Measurements from ENCODE around the gene APRT. TPM values are rescaled to one million over a fixed set of nuclear protein-coding genes. Genes with fewer than 3 reads are reported as not detected.

The APRT gene
- total and polyA plus RNA-seq, 9 of the 15 experiments (the other 6 are each of a cell fraction or from before 2014, with no cell fraction given): 41.7 to 409 (median 146) TPM

DNA sequence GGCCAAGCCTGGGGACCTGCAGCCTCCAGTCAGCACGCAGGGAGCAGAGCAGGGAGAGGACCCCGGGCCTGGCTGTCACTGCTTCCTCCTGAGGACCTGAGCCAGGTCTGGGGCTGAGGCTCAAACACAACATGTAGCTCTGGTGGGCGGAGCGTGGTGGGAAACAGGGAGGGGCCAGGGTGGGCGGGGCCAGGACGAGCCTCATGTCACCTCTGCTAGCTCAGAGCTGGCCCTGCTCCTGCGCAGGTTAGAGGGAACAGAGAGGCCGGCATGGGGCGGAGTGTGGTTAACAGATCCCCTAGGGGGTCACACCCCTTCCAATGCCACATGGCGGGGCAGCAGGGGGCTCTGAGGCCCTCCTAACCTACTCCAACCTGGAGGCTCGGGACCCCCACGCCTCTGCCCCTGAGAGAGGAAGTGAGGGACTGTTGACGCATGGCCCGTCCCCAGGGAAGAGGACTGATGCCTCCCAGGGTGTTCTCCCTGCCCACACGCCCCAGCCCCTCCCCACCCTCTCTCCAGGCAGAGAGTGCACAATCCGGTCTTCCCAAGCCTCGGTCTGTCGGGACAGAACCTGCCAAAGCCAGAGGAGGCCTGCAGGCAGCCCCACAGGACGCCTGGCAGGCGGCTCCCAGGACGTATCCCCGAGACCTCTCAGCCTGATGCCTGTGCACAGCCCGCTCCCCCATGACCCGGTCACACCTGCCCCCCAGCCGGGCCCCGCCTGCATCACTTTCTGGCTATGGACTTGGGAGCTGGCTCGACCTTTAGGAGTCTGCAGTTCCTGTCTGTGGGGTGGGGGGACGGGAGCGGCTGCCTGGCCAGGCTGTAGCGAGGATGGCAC lies 41.9 kb downstream of the APRT start (continued):
- TF ChIP-seq, protein P1, sequence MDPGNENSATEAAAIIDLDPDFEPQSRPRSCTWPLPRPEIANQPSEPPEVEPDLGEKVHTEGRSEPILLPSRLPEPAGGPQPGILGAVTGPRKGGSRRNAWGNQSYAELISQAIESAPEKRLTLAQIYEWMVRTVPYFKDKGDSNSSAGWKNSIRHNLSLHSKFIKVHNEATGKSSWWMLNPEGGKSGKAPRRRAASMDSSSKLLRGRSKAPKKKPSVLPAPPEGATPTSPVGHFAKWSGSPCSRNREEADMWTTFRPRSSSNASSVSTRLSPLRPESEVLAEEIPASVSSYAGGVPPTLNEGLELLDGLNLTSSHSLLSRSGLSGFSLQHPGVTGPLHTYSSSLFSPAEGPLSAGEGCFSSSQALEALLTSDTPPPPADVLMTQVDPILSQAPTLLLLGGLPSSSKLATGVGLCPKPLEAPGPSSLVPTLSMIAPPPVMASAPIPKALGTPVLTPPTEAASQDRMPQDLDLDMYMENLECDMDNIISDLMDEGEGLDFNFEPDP (CRISPR knock-in tag; IDR thresholded peaks at IDR 0.05): no peak
- no peak for TF ChIP-seq ZFPM2 (CRISPR knock-in tag; IDR thresholded peaks at IDR 0.05)
- TF ChIP-seq PHF8 (IDR thresholded peaks at IDR 0.05; ENCODE audit: borderline replicate concordance, low read length): peak; percentile 26; the same call in 1 of the 2 replicates
- TF ChIP-seq HEY1 (CRISPR knock-in tag; IDR thresholded peaks at IDR 0.05; ENCODE audit: borderline replicate concordance): no peak
- no peak for TF ChIP-seq NR2C1 (IDR thresholded peaks at IDR 0.05)
- TF ChIP-seq NR2C1 (tag; IDR thresholded peaks at IDR 0.05): no peak
- TF ChIP-seq, protein P2, sequence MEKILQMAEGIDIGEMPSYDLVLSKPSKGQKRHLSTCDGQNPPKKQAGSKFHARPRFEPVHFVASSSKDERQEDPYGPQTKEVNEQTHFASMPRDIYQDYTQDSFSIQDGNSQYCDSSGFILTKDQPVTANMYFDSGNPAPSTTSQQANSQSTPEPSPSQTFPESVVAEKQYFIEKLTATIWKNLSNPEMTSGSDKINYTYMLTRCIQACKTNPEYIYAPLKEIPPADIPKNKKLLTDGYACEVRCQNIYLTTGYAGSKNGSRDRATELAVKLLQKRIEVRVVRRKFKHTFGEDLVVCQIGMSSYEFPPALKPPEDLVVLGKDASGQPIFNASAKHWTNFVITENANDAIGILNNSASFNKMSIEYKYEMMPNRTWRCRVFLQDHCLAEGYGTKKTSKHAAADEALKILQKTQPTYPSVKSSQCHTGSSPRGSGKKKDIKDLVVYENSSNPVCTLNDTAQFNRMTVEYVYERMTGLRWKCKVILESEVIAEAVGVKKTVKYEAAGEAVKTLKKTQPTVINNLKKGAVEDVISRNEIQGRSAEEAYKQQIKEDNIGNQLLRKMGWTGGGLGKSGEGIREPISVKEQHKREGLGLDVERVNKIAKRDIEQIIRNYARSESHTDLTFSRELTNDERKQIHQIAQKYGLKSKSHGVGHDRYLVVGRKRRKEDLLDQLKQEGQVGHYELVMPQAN (IDR thresholded peaks at IDR 0.05; ENCODE audit: borderline replicate concordance): peak; percentile 86; the same call in 1 of the 2 replicates
- no peak for TF ChIP-seq ZNF57 (CRISPR knock-in tag; IDR thresholded peaks at IDR 0.05)
- TF ChIP-seq, protein P3, sequence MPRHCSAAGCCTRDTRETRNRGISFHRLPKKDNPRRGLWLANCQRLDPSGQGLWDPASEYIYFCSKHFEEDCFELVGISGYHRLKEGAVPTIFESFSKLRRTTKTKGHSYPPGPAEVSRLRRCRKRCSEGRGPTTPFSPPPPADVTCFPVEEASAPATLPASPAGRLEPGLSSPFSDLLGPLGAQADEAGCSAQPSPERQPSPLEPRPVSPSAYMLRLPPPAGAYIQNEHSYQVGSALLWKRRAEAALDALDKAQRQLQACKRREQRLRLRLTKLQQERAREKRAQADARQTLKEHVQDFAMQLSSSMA (CRISPR knock-in tag; IDR thresholded peaks at IDR 0.05): no peak
- no peak for TF ChIP-seq POLR2AphosphoS2 (IDR thresholded peaks at IDR 0.05; ENCODE audit: low read length)
- TF ChIP-seq, protein P4, sequence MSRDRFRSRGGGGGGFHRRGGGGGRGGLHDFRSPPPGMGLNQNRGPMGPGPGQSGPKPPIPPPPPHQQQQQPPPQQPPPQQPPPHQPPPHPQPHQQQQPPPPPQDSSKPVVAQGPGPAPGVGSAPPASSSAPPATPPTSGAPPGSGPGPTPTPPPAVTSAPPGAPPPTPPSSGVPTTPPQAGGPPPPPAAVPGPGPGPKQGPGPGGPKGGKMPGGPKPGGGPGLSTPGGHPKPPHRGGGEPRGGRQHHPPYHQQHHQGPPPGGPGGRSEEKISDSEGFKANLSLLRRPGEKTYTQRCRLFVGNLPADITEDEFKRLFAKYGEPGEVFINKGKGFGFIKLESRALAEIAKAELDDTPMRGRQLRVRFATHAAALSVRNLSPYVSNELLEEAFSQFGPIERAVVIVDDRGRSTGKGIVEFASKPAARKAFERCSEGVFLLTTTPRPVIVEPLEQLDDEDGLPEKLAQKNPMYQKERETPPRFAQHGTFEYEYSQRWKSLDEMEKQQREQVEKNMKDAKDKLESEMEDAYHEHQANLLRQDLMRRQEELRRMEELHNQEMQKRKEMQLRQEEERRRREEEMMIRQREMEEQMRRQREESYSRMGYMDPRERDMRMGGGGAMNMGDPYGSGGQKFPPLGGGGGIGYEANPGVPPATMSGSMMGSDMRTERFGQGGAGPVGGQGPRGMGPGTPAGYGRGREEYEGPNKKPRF (IDR thresholded peaks at IDR 0.05; ENCODE audit: low read depth, low read length): no peak
- 0 out of 2 replicates have a peak, but pooled peaks have one; percentile 2 for TF ChIP-seq JUND (IDR thresholded peaks at IDR 0.05; ENCODE audit: borderline replicate concordance, low read depth, low read length)
- no peak for TF ChIP-seq JUND (tag; IDR thresholded peaks at IDR 0.05; ENCODE audit: borderline replicate concordance, low read depth, low read length)
- peak; percentile 25; the same call in 1 of the 2 replicates for TF ChIP-seq MBD2 (IDR thresholded peaks at IDR 0.05; ENCODE audit: borderline replicate concordance, low read depth)
- TF ChIP-seq KDM4B (IDR thresholded peaks at IDR 0.05; ENCODE audit: borderline replicate concordance in 2 of 2, low read depth in 1 of 2): peak in 1 of 2 experiments; percentile 12; a peak in 1 of 4 replicates
- peak; percentile 57; the same call in 1 of the 2 replicates for TF ChIP-seq SUPT5H (IDR thresholded peaks at IDR 0.05)
- TF ChIP-seq DMBX1 (CRISPR knock-in tag; IDR thresholded peaks at IDR 0.05; ENCODE audit: borderline replicate concordance): peak; percentile 13; the same call in 1 of the 2 replicates
- TF ChIP-seq KDM1A (IDR thresholded peaks at IDR 0.05): no peak
- TF ChIP-seq POLR2A (conservative IDR thresholded peaks at IDR 0.05): peak; percentile 69
- TF ChIP-seq HIVEP1 (CRISPR knock-in tag; IDR thresholded peaks at IDR 0.05): 0 out of 2 replicates have a peak, but pooled peaks have one; percentile 7
